Naive thymus-derived CD8-positive, alpha-beta T cell (primary cell): ENCODE measurements around the gene GNAQ. TPM values are rescaled to one million over a fixed set of nuclear protein-coding genes. Genes with fewer than 3 reads are reported as not detected.

Experiments
- ATAC-seq, 2 donors: fragments of 150-1000 bp; cut with Tn5 transposase in 1 of 2; sonication (Bioruptor Pico), chemical (Tn5 transposase) in 1 of 2; 1 replicate in 1 of 2; 2 replicates in 1 of 2; pipeline ENCODE4 v1.10.0; 2021; ENCODE audit warnings: mild to moderate bottlenecking in 2 of 2, moderate library complexity in 2 of 2
- POLR2A ChIA-PET: fragments of 350-600 bp; sonication (Branson Sonifier 250); formaldehyde crosslinking; loops from one replicate; lab custom pipeline; 2021; ENCODE audit warnings: antibody characterized with exemption; lab: Charles Lee
- DNase-seq, 10 donors: peaks; one replicate each; pipeline versions ENCODE4 v3.0.0 to v3.0.0-alpha.2; 2020 to 2022
- H3K27ac Mint-ChIP-seq, 10 donors: one replicate each; pipeline ENCODE4 v1.8.0; 2020 to 2022; ENCODE audit warnings: mild to moderate bottlenecking in 10 of 10, mixed read lengths in 10 of 10, moderate library complexity in 4 of 10, inconsistent platforms in 1 of 10
- H3K27me3 Mint-ChIP-seq, 5 donors: one replicate each; pipeline ENCODE4 v1.8.0; 2021 to 2022; ENCODE audit warnings: mixed read lengths in 5 of 5
- H3K36me3 Mint-ChIP-seq, 3 donors: one replicate each; pipeline ENCODE4 v1.8.0; 2020 to 2022; ENCODE audit warnings: mixed read lengths in 3 of 3, mild to moderate bottlenecking in 2 of 3, inconsistent platforms in 1 of 3
- H3K4me1 Mint-ChIP-seq, 4 donors: one replicate each; pipeline ENCODE4 v1.8.0; 2021 to 2022; ENCODE audit warnings: mixed read lengths in 4 of 4
- H3K4me3 Mint-ChIP-seq, 10 donors: one replicate each; pipeline ENCODE4 v1.8.0; 2020 to 2022; ENCODE audit warnings: mild to moderate bottlenecking in 10 of 10, mixed read lengths in 10 of 10, moderate library complexity in 6 of 10, inconsistent platforms in 1 of 10
- H3K9me3 Mint-ChIP-seq, 9 donors: one replicate each; pipeline ENCODE4 v1.8.0; 2020 to 2022; ENCODE audit warnings: mixed read lengths in 9 of 9, mild to moderate bottlenecking in 3 of 9, inconsistent platforms in 1 of 9, moderate library complexity in 1 of 9
- polyA plus RNA-seq, 3 donors: library from polyadenylated mRNA; unstranded; fragments of 300-500 nt; fragmentation: Illumina TruSeq; gene quantifications; one replicate each; pipeline ENCODE4 v1.2.3, GENCODE V29; 2021
- total RNA-seq, 8 experiments: library from RNA in 2 of 8; stranded (reverse) in 2 of 8; gene quantifications; one replicate each; pipeline ENCODE4 v1.2.3 and lab custom pipeline; 2021 to 2026

GNAQ gene
- total and polyA plus RNA-seq, 5 experiments from 2014 or later, result 6.9 to 40.0 (median 15.6) TPM

- ATAC-seq, result no peak
- H3K27me3 Mint-ChIP-seq, result no peaks in the 10 kb centered on the region
- peak overlapping the region in 8 of 10 donors; percentile 44 to 91 (median 66) for H3K27ac Mint-ChIP-seq
Measured at GRCh38 chr9:77907585-77907984, 124.0 kb downstream of the GNAQ start.

DNA sequence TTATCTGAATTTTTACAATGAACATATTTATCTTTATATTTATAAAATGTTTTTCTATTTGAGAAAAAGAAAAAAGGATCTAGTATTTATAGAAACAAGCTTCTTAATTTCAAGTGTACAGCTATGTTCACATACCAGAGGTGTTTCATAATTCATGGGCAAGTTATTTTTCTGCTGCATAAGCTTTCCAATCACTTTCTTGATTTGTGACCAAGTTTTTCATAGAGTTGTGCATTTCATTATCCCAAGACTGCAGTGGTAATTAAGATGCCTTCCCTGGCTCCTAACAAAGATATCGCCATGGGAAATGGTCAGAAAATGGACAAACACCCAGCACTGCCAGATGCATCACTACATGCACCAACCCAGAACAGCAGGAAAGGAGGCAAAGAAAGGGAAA, 124.6 kb downstream of the GNAQ start:
- no peak for ATAC-seq
- no peak for DNase-seq
- H3K4me3 Mint-ChIP-seq, result no peak overlapping the region
- POLR2A ChIA-PET, result no interaction called here
- H3K27ac Mint-ChIP-seq, result peak overlapping the region in 5 of 10 donors; percentile 18 to 91 (median 75)
- peaks cover 0 to 20% (median 19%) of the 10 kb centered on the region in 3 donors for H3K36me3 Mint-ChIP-seq
- H3K9me3 Mint-ChIP-seq, result no peaks in the 10 kb centered on the region
- H3K4me1 Mint-ChIP-seq, result peaks cover 27 to 56% (median 54%) of the 10 kb centered on the region in 4 donors
- H3K27me3 Mint-ChIP-seq, result no peaks in the 10 kb centered on the region

More at GRCh38 chr9:77907585-77907984, 124.0 kb downstream of the GNAQ start:
- DNase-seq, result no peak
- Mint-ChIP-seq H3K4me1 (peaks cover 29 to 62% (median 58%) of the 10 kb centered on the region in 4 donors), H3K4me3 (peak overlapping the region in 3 of 10 donors; percentile 15 to 35 (median 21)), H3K36me3 (peaks cover 0 to 24% (median 23%) of the 10 kb centered on the region in 3 donors), H3K9me3 (no peaks in the 10 kb centered on the region)
- POLR2A ChIA-PET, result no interaction called here

- Mint-ChIP-seq H3K27ac (peak overlapping the region in 1 of 10 donors; percentile 43), H3K4me1 (peaks cover 20 to 42% (median 32%) of the 10 kb centered on the region in 4 donors), H3K36me3 (peaks cover 3 to 36% (median 24%) of the 10 kb centered on the region in 3 donors), H3K9me3 (no peaks in the 10 kb centered on the region), H3K4me3 (no peak overlapping the region), H3K27me3 (no peaks in the 10 kb centered on the region)
- DNase-seq (no peak), ATAC-seq (no peak)
- POLR2A ChIA-PET, result no interaction called here
Measured at GRCh38 chr9:77903666-77904285, 127.8 kb downstream of the GNAQ start.

GRCh38 chr9:77901771-77902170, 129.8 kb downstream of the GNAQ start:
- Mint-ChIP-seq H3K4me1 (peaks cover 8 to 28% (median 25%) of the 10 kb centered on the region in 4 donors), H3K4me3 (no peak overlapping the region), H3K36me3 (peaks cover 3 to 38% (median 19%) of the 10 kb centered on the region in 3 donors), H3K9me3 (no peaks in the 10 kb centered on the region), H3K27ac (peak overlapping the region in 1 of 10 donors; percentile 74), H3K27me3 (no peaks in the 10 kb centered on the region)
- DNase-seq, result no peak
- POLR2A ChIA-PET, result no interaction called here
- ATAC-seq, result no peak

GRCh38 chr9:77901018-77901417, 130.6 kb downstream of the GNAQ start:
- H3K27me3 Mint-ChIP-seq, result no peaks in the 10 kb centered on the region
- no peaks in the 10 kb centered on the region for H3K9me3 Mint-ChIP-seq
- POLR2A ChIA-PET, result no interaction called here
- no peak overlapping the region for H3K4me3 Mint-ChIP-seq
- H3K4me1 Mint-ChIP-seq, result peaks cover 8 to 31% (median 26%) of the 10 kb centered on the region in 4 donors
- H3K36me3 Mint-ChIP-seq, result peaks cover 3 to 39% (median 19%) of the 10 kb centered on the region in 3 donors
- DNase-seq, result no peak
- no peak for ATAC-seq
- peak overlapping the region in 2 of 10 donors; percentile 34 to 74 for H3K27ac Mint-ChIP-seq

DNA sequence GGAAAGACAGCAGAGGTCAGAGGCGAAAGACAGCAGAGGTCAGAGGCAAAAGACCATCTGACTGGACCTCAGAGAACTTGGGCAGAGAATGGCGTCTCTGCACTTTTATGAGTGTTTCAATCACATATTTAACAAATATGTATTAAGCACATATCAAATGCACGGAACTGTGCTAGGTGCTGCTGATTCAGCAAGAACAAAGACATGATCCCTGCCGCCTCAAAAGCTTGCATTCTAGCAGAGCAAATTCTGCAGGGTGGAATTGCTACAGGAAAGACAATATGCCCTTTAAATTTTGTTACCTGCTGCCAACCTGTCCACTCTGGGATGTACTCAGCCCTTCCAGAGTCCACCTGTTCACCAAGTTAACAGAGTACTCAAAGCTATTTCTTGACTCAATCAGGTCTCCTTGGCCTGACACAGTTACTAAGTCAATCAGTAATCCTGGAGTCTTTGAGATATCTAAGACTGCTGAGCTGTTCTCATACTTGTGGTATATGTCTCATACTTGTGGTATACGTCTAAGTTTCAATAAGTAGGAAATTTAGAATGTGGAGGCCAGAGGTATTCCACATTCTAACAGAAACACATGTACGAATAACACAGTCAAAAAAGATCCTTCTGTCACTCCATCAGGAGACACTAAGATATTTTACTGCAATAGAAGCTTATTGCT, 131.8 kb downstream of the GNAQ start:
- Mint-ChIP-seq H3K27ac (peak overlapping the region in 2 of 10 donors; percentile 8 to 65), H3K4me1 (peaks cover 4 to 24% (median 23%) of the 10 kb centered on the region in 4 donors), H3K4me3 (no peak overlapping the region), H3K36me3 (peaks cover 3 to 42% (median 19%) of the 10 kb centered on the region in 3 donors), H3K27me3 (no peaks in the 10 kb centered on the region), H3K9me3 (no peaks in the 10 kb centered on the region)
- DNase-seq, result no peak
- no peak for ATAC-seq
- POLR2A ChIA-PET, result no interaction called here

GRCh38 chr9:77898864-77899263, 132.7 kb downstream of the GNAQ start:
- POLR2A ChIA-PET, result interaction anchor here (0.6 kb wide), 1 partner anchor 1636 kb away, joined by 3 read pairs; no protein-coding TSS in a partner anchor
- Mint-ChIP-seq H3K9me3 (no peaks in the 10 kb centered on the region), H3K4me1 (peaks cover 4 to 24% (median 23%) of the 10 kb centered on the region in 4 donors)

DNA sequence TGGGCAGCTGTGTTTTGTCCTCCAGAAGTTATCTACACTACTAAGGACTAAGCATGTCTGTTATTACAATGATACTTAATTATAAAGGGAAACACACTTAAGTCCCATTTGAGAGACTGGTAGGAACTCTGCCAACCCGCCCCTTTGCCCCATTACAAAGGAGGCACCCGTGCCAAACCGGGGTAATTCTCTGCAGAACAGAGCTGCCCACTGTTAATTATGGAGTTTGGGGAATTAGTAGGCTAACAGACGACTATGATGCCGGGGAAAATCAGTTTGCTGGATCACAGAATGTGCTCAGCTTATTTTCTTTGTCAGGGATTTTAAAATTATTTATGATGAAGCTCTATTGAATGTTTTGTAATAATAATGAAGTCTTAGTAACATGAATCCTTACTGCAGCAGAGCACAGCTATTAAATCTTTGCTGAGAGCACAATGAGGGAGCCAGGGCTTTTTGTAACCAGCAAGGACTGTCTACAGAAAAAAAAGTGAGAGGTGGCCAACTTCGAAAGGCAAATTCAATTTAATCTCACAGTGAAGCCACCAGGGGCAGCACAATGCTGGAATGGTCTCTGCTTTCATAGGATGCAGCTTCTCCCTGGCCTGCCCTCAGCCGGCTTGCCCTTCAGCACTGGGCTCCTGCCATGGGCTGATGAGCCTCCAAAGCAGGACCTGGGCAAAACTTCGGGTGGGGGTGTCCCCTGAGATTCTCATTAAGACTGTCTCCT, 134.5 kb downstream of the GNAQ start:
- no peaks in the 10 kb centered on the region for H3K9me3 Mint-ChIP-seq

More at GRCh38 chr9:77898864-77899263, 132.7 kb downstream of the GNAQ start:
- Mint-ChIP-seq H3K36me3 (peaks cover 3 to 36% (median 16%) of the 10 kb centered on the region in 3 donors), H3K27me3 (no peaks in the 10 kb centered on the region), H3K27ac (no peak overlapping the region), H3K4me3 (no peak overlapping the region)
- ATAC-seq (no peak), DNase-seq (no peak)

GRCh38 chr9:77896269-77896937, 135.2 kb downstream of the GNAQ start:
- no peaks in the 10 kb centered on the region for H3K27me3 Mint-ChIP-seq
- peaks cover 3 to 24% (median 12%) of the 10 kb centered on the region in 3 donors for H3K36me3 Mint-ChIP-seq
- peaks cover 21 to 36% (median 28%) of the 10 kb centered on the region in 4 donors for H3K4me1 Mint-ChIP-seq
- H3K9me3 Mint-ChIP-seq, result no peaks in the 10 kb centered on the region
- H3K4me3 Mint-ChIP-seq, result no peak overlapping the region
- POLR2A ChIA-PET, result no interaction called here
- ATAC-seq (no peak), DNase-seq (no peak)
- peak overlapping the region in 1 of 10 donors; percentile 11 for H3K27ac Mint-ChIP-seq

More for the DNA sequence above, 134.5 kb downstream of the GNAQ start:
- H3K4me1 Mint-ChIP-seq, result peaks cover 17 to 35% (median 26%) of the 10 kb centered on the region in 4 donors
- H3K36me3 Mint-ChIP-seq, result peaks cover 3 to 25% (median 12%) of the 10 kb centered on the region in 3 donors
- no peak overlapping the region for H3K4me3 Mint-ChIP-seq
- POLR2A ChIA-PET, result no interaction called here
- DNase-seq (no peak), ATAC-seq (no peak)
- no peaks in the 10 kb centered on the region for H3K27me3 Mint-ChIP-seq
- H3K27ac Mint-ChIP-seq, result peak overlapping the region in 1 of 10 donors; percentile 10

- POLR2A ChIA-PET, result no interaction called here
- ATAC-seq, result no peak
- no peak for DNase-seq
- no peaks in the 10 kb centered on the region for H3K27me3 Mint-ChIP-seq
- H3K4me3 Mint-ChIP-seq, result no peak overlapping the region
- H3K4me1 Mint-ChIP-seq, result peaks cover 10 to 25% (median 22%) of the 10 kb centered on the region in 4 donors
- no peaks in the 10 kb centered on the region for H3K9me3 Mint-ChIP-seq
- H3K36me3 Mint-ChIP-seq, result peaks cover 0 to 22% (median 4%) of the 10 kb centered on the region in 3 donors
- peak overlapping the region in 1 of 10 donors; percentile 11 for H3K27ac Mint-ChIP-seq
Measured at GRCh38 chr9:77893706-77894105, 137.9 kb downstream of the GNAQ start.

DNA sequence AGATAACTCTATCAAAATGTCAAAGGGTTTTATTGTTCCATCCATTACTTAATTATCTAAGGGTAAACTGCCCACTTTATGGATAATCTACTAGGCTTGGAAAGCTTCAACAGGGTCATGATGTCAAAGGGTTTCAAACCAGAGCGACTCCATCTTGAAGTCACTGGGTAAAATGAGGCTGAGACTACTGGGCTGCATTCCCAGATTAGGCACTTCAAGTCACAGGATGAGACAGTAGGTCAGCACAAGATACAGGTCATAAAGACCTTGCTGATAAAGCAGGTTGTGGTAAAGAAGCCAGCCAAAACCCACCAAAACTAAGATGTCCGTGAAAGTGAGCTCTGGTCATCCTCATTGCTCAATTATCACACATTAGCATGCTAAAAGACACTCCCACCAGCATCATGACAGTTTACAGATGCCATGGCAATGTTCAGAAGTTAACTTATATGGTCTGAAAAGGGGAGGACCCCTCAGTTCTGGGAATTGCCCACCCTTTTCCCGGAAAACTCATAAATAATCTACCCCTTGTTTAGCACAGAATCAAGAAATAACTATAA, 138.6 kb downstream of the GNAQ start:
- Mint-ChIP-seq H3K4me1 (peaks cover 6 to 25% (median 21%) of the 10 kb centered on the region in 4 donors), H3K9me3 (no peaks in the 10 kb centered on the region), H3K27ac (no peak overlapping the region), H3K36me3 (peaks cover 0 to 20% (median 6%) of the 10 kb centered on the region in 3 donors), H3K4me3 (no peak overlapping the region), H3K27me3 (no peaks in the 10 kb centered on the region)
- DNase-seq (no peak), ATAC-seq (no peak)
- POLR2A ChIA-PET, result no interaction called here

DNA sequence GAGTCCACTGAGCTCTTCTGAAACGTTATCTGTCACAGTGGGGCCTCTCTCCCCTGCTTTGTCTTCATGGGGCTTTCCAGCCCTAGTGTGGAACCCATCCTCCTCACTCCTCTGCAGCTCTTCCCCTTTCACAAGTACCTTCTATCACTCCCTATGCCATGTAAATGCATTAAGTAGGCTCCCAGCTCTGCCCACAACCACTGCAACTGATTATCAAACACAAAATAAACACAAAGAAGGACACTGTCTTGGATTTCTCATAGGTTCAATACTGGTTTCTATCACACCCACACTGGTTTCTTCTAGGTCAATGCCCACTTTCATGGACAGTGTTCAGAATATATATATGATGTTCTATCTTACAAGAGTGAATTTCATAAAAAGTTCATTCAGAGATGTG, 139.4 kb downstream of the GNAQ start:
- POLR2A ChIA-PET, result no interaction called here
- no peaks in the 10 kb centered on the region for H3K9me3 Mint-ChIP-seq
- peaks cover 0 to 20% (median 6%) of the 10 kb centered on the region in 3 donors for H3K36me3 Mint-ChIP-seq
- no peak for ATAC-seq
- H3K4me1 Mint-ChIP-seq, result peaks cover 5 to 21% (median 18%) of the 10 kb centered on the region in 4 donors
- no peak for DNase-seq
- no peaks in the 10 kb centered on the region for H3K27me3 Mint-ChIP-seq
- H3K4me3 Mint-ChIP-seq, result no peak overlapping the region
- H3K27ac Mint-ChIP-seq, result peak overlapping the region in 4 of 10 donors; percentile 7 to 77 (median 39)
